HT-29 (cell line): Measurements from ENCODE around the gene CACNG4. TPM values are rescaled to one million over a fixed set of nuclear protein-coding genes. Genes with fewer than 3 reads are reported as not detected.

Source experiments
- DNase-seq: peaks from one replicate; pipeline ENCODE4 v3.0.0-alpha.2; 2015; ENCODE audit warnings: low spot score
- total RNA-seq: library from RNA; depleted of rRNA; stranded (reverse); fragments of >200 nt; shearing (Covaris generic); gene quantifications from 2 replicates; pipeline ENCODE4 v1.2.3, GENCODE V29; 2014

Gene CACNG4
- total RNA-seq, 1 experiment from 2014 or later: 6.2 TPM

DNA sequence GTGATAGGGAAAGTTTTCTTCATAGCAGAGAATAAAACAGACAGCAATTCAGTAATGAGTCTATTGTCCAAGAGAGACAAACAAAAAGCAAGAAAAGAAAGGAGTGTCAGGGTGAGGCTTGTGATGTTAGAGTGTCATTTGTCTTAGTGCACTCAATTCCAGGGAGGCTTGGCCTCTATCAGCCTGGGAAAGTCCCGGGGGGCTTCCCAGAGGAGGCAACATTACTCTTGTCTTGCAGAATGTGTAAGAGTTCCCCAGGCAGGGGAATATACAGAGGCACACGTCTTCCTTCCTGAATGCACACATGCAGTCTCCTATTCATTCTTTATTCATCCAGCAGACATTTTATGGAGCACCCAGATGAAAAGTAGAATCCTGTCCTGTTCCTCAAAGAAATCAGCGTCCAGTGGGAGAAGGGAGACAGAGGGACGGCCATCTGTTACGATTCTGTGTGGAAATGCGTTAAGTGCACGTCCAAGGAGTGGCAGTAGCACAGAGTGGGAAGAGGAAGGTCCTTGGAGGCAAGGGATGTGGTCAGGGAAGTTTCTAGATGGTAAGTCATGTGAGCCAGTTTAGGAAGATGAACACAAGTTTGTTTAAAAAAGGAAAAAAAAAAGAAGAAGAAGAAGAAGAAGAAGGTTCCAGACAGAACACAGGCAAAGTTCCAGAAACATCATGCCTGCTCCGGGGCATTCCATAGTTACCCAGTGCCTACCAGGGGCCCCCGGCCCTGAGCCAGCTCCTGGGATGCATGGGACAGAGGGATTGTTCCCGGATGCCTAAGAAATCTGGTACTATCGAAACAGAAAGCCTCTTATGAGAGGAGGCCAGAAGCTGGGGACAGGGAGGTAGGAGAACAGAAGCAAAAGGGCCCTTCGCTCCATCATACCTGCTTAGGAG is 21.1 kb downstream of the CACNG4 start:
- no peak for DNase-seq

- no peak for DNase-seq
Observed at GRCh38 chr17:66986659-66987058, 22.2 kb downstream of the CACNG4 start.

DNA sequence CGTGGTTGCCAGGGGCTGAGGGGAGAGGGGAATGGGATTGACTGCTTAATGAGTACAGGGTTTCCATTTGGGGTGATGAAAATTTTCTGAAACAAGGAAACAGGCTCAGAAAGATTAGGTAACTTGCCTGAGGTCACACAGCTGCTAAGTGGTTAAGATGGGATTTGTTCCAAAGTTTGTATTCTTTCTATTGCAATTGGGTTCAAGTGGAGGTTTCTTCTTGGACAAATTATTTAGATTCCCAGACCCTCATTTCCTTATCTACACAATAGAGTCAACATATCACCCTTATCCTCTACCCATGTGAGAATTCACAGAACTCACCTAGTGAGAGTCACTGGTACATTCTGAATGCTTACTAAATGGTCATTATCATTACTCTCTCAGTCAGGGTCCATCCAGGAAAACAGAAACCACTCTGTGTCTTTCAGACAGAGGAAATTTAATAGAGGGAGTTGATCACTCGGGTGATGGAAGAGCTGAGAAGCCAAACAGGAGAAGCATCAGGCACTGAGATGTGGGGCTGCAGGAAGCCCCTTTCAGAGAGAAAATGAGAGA is 22.6 kb downstream of the CACNG4 start:
- DNase-seq: no peak

DNA sequence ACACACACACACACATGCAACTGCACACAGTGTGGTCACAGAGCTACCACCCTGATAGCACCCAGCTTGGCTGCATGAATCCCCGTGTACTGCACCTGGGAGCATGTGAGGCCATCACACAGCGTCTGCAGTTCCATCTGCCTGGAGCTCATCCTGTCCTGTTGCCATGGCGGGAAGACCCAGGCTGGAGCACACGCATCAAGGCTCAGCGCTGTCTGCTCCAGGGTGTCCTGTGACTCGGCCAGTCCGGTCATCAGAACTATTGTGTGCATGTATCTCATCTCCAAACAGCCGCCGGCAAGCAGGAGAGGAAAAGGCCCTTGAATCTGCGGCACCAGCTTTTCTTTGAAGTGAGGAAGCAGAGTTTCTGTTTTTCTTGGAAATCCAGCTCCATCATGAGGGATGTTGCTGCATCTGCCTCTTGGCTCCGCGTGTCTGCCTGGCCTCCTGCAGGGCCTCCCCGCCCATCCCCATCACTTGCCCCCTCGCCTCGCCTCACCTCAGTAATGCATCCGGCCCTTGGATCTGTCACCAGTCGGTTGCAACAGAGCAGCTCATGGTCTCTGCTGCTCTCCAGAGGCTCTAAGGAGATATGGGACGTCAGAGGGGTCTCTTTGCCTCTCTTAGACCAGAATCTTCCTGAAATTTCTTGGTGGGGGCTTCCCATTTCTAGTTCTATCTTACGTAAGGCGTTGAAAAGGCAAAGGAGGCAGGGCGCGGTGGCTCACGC is 23.7 kb downstream of the CACNG4 start:
- no peak for DNase-seq

DNA sequence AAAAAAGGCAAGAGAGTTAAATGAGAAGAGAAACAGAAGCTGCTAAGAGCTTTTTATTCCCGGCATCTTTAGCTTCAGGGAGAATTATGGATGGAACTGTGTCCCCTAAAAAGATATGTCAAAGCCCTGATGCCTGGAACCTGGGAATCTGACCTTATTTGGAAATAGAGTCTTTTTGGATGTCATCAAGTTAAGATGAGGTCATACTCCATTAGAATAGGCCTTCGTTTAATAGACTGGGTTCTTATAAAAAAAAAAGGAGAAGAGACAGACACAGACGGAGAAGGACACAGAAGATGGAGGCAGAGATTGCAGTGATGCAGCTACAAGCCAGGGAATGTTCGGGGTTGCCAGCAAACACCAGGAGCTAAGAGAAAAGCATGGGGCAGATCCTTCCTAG is 24.6 kb downstream of the CACNG4 start:
- no peak for DNase-seq

- no peak for DNase-seq
Observed at GRCh38 chr17:66989579-66989978, 25.1 kb downstream of the CACNG4 start.

DNA sequence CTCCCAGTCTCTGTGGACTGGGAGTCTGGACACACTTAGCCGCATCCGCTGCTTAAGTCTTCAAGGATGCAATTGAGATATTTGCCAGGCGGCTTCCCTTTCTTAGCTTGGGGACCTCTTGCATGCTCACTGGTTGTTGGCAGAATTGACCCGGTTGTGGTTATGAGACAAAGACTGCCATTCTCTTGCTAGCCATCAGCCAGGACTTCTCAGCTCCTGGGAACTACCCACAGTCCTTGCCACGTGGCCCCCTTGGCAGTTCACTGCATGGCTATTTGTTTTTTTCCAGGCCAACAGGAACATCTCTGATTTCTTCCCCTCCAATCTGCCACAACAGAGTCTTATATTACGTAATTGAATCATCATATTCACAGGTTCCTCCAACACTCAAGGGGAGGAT is 25.5 kb downstream of the CACNG4 start:
- DNase-seq: no peak

DNA sequence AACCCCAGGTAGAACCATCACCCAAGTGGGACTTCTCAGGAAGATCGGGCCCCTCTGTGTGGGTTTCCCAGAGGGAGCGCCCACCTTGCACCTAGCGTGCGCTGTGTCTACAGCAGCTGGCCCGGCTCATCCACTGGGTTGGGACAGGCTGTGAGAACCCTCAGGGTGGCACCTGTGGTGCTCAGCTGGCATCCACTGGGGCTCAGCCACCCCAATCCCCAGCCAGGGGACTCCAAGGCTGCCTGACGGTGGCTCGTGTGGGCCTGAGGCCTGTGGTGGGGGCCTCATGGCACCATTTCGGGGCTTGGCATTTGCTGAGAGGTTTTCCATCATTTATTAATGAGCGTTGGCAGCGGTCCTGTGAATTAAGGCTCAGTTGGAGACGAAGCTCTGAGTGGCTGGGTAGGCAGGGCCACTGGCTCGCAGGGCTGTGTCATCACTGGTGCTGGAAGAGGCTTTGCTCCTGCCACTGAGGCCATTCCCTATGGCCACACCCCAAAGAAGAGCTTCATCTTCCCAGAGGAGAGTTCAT is 28.5 kb downstream of the CACNG4 start:
- DNase-seq: no peak

DNA sequence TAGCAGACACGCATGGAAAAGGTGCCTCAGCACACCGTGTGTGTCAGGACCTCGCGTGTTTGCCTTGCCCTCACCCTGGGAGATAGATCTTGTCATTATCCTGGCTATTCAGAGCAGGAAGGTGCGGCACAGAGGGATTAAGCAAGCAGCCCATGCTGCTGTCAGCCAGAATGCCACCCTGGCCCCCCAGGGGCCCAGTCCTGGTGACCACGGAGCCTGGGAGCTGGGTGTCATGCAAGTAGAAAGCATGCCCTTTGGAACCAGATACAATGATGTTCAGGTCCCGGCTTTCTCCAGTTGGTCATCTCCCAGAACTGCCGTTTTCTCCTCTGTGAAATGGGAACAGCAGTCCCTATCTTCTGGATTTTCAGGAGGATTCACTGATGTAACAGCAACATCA is 29.9 kb downstream of the CACNG4 start:
- DNase-seq: no peak

GRCh38 chr17:66994930-66995535 is 30.5 kb downstream of the CACNG4 start:
- no peak for DNase-seq

DNA sequence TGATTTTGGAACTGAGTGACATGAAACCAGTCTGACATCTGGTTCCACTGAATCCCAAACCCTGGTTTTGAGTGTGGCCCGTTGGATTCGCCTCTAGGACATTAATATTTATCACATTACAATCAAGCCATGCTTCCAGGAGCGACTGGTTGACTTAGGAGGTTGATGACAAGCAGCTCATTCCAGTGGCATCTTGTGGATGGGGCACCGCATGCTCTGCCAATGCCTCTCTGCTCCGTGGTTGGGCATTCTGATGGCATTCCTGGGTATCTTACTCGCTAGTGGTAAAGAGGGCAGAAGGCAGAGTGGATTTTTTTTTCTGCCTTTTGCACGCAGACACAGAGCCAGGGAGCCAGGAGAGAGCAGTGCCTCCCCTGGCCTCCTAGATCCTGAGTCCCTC is 31.4 kb downstream of the CACNG4 start:
- DNase-seq: no peak

DNA sequence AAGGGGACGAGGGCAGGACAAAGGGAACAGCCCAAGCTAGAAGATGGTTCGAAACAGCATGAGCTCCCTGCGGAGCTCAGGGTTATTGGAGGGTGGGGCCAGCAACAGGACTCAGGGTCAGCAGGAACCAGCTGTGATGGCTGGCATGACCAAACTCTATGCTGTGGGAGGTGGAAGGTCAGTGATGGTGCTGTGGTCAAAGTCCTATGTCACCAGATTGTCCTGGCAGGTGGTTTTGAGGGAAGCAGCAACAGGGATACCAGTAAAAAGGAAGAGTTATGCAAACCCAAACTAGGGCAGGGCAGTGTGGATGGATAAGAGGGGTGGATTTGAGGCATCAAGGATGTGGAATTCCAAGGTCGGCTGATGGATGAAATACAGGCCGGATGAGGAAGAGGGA is 32.4 kb downstream of the CACNG4 start:
- no peak for DNase-seq

- no peak for DNase-seq
Observed at GRCh38 chr17:67003231-67003630, 38.7 kb downstream of the CACNG4 start.

DNA sequence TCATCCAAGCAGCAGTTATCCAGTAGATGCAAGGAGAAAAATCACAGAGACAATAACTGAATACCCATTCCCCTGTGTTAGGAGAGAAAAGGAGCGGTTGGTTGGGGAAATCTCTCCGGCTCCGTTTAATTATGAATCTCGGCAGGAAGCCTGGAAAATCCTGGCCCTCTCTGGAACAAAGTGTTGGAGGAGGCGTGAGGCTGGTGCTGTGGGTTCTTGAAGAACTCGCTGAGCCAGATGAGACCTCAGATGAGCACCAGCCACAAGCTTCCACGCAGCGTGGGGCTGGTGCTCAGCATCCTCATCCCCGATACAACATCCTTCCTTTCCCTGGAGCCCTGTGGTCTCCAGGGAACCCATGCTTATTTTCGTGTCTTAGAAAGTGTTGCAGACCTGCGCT is 39.7 kb downstream of the CACNG4 start:
- DNase-seq: no peak

- no peak for DNase-seq
Observed at GRCh38 chr17:67007266-67007665, 42.8 kb downstream of the CACNG4 start.

- no peak for DNase-seq
Observed at GRCh38 chr17:67008101-67008500, 43.6 kb downstream of the CACNG4 start.

GRCh38 chr17:67011527-67012175 is 47.1 kb downstream of the CACNG4 start:
- no peak for DNase-seq

GRCh38 chr17:67013891-67014290 is 49.4 kb downstream of the CACNG4 start:
- no peak for DNase-seq

DNA sequence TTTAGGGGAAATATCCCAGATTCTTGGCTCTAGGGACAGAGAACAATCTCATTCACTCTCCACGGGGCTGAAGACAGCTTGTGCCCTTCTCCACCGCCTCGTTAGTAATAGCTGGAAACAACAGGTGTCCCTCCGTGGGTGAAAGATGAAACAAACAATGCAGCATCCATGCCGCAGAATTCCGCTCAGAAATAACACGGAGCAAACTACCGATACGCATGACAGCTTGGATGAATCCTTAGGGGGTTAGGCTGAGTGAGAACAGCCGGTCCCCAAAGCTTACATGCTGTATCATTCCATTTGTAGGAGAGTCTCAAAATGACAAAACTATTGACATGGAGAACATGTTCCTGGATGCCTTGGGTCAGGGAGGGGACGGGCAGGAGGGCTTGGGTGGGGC is 50.5 kb downstream of the CACNG4 start:
- no peak for DNase-seq

GRCh38 chr17:67016039-67016762 is 51.7 kb downstream of the CACNG4 start:
- no peak for DNase-seq

DNA sequence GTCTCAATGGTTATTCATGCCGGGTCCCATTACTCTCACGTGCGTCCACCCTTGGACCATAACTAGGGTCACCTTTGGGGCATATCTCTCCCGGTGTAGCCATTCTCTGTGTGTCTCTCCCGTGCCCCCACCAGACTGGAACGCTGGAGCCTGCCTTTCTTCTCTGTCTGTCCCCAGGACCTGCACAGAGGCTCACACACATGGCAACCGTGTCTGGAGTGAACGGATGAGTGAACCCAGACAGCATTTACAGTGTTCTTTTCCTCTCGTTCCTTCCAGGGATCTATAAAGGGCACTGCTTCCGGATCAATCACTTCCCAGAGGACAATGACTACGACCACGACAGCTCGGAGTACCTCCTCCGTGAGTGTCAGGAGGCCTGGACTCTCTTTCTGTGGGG is 53.4 kb downstream of the CACNG4 start:
- no peak for DNase-seq
